ENCODE results near the gene BRF1.

The BRF1 gene

GRCh38 chr14:105187935-105188524, 112.8 kb downstream of the BRF1 start:
- DNase-seq = peak; percentile 47

GRCh38 chr14:105187116-105187515, 113.7 kb downstream of the BRF1 start:
- DNase-seq = peak; percentile 58

- DNase-seq = no peak
These were observed 114.8 kb downstream of the BRF1 start for GRCh38 chr14:105185973-105186372.

GRCh38 chr14:105185001-105185400, 115.8 kb downstream of the BRF1 start:
- DNase-seq = no peak

- DNase-seq = peak; percentile 94
These were observed 116.3 kb downstream of the BRF1 start for GRCh38 chr14:105184461-105184860.

GRCh38 chr14:105182296-105183020, 118.3 kb downstream of the BRF1 start:
- DNase-seq = no peak

GRCh38 chr14:105181549-105182295, 119.1 kb downstream of the BRF1 start:
- no peak for DNase-seq

- DNase-seq = peak; percentile 88
These were observed 119.9 kb downstream of the BRF1 start, which contains the start of gene NUDT14 for GRCh38 chr14:105180592-105181548. Gene NUDT14, minus strand, starts transcription at chr14:105181312. Its CDS starts 103 bp downstream, at chr14:105181209.

GRCh38 chr14:105179191-105179590, 121.6 kb downstream of the BRF1 start:
- DNase-seq = no peak

GRCh38 chr14:105178868-105179140, 122.0 kb downstream of the BRF1 start:
- no peak for DNase-seq

GRCh38 chr14:105178069-105178867, 122.5 kb downstream of the BRF1 start:
- no peak for DNase-seq

- no peak for DNase-seq
These were observed 123.7 kb downstream of the BRF1 start for GRCh38 chr14:105177082-105177481.

GRCh38 chr14:105176513-105176912, 124.3 kb downstream of the BRF1 start:
- no peak for DNase-seq

- DNase-seq = no peak
These were observed 126.6 kb downstream of the BRF1 start for GRCh38 chr14:105173901-105174894.

GRCh38 chr14:105173145-105173544, 127.7 kb downstream of the BRF1 start:
- DNase-seq = no peak

GRCh38 chr14:105172476-105172875, 128.3 kb downstream of the BRF1 start:
- DNase-seq = no peak

GRCh38 chr14:105171004-105171673, 129.7 kb downstream of the BRF1 start:
- peak; percentile 83 for DNase-seq

- peak; percentile 37 for DNase-seq
These were observed 130.8 kb downstream of the BRF1 start for GRCh38 chr14:105169776-105170655.

GRCh38 chr14:105168979-105169507, 131.8 kb downstream of the BRF1 start:
- DNase-seq = peak; percentile 54

All from NCI-H146 (cell line).